GM21825 (cell line): ENCODE data around the gene SERPIND1.
"Not testable (repeated sequence)": the region's sequence is repeated elsewhere in the genome, so short reads cannot be mapped to it uniquely, and the experiment has no call there.

Experiments used
- ATAC-seq: cut with Tn5 transposase; IDR thresholded peaks from one replicate; pipeline ENCODE4 v1.9.1; 2021; ENCODE audit warnings: mild to moderate bottlenecking, moderate library complexity; ENCODE audit not compliant: unreplicated experiment

The SERPIND1 gene, protein sequence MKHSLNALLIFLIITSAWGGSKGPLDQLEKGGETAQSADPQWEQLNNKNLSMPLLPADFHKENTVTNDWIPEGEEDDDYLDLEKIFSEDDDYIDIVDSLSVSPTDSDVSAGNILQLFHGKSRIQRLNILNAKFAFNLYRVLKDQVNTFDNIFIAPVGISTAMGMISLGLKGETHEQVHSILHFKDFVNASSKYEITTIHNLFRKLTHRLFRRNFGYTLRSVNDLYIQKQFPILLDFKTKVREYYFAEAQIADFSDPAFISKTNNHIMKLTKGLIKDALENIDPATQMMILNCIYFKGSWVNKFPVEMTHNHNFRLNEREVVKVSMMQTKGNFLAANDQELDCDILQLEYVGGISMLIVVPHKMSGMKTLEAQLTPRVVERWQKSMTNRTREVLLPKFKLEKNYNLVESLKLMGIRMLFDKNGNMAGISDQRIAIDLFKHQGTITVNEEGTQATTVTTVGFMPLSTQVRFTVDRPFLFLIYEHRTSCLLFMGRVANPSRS

DNA sequence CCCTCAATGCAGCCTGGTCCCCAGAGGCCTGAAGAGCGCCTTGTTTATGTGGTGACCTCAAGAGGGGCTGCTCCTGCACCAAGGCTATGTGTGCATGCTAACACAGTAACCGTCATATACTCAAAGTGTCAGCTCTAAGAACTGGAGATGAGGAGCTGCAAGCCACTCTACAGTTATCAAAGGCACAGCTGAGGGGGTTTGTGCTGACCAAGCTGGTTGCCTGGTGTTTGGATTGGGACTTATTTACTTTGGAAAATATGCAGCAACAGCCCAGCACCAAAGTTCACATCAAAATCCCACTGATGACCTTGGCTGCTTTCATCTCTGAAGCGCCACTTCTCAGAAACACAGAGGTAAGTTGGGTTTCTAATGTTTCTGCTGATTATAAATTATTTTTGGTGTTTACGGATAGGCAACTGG, at the start of gene SERPIND1:
Gene SERPIND1 (plus strand): TSS at position 321 of the 420 bp plus-strand sequence. CDS start 5,200 bp downstream, outside the sequence.
- no peak for ATAC-seq

DNA sequence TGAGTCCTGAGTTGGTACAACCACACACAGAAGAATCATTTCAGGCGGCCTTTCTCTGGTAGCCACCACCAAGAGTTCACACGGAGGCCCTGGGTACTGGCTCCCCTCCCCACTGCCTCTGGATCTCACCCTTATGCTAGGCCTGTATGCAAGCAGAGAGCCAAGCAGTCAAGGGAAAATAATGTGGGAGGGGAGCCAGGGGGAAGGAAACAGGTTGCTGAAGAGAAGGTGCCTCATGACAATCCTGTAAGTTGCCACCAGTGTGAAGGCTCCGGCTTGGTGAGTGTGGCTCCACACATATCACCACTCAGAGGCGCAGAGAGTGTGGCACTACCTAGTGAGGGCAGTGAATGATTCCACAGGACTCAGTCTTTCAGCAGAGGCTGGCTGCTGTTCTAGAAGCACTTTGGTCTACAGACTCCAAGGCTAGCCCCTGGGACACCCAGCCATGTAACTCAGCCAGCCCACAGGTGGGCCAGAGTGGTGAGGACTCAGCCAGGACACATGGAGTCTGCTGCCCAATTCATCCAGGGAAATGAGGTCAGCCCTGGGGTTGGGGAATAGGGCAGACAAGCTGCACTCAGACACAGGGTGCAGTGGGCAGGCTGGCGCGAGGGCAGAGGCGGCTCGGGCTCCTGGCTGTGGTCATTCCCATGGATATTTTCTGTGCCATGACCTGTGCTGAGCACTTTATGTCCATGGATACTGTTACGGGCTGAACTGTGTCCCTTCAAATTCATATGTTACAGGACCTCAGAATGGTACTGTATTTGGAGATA, 49.0 kb upstream of the SERPIND1 start:
- ATAC-seq = no peak

DNA sequence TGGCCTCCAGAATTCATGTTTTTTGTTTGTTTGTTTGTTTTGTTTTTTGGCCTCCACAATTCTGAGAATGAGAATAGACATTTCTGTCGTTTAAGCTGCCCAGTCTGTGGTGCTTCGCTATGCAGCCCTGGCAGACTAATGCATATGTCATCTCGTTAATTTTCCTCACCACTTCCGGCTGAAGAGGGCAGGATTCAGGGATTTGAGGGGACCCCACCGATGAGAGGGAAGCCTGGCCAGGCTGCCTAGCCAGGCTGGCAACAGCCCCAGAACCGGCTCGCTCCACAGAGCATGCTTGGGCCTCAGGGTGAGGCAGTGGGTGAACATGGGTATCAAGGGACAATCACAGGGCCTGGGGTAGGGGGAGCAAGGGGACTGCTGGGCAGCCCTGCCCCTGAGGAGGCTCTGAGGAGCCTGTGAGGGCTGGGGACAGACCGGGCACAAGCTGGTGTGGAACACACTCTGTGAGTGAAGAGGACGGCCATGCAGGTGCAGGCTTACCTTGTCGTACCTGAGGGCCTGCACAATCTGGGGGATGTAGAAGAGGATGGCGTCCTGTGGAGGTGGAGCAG, 47.8 kb upstream of the SERPIND1 start:
- ATAC-seq = no peak

DNA sequence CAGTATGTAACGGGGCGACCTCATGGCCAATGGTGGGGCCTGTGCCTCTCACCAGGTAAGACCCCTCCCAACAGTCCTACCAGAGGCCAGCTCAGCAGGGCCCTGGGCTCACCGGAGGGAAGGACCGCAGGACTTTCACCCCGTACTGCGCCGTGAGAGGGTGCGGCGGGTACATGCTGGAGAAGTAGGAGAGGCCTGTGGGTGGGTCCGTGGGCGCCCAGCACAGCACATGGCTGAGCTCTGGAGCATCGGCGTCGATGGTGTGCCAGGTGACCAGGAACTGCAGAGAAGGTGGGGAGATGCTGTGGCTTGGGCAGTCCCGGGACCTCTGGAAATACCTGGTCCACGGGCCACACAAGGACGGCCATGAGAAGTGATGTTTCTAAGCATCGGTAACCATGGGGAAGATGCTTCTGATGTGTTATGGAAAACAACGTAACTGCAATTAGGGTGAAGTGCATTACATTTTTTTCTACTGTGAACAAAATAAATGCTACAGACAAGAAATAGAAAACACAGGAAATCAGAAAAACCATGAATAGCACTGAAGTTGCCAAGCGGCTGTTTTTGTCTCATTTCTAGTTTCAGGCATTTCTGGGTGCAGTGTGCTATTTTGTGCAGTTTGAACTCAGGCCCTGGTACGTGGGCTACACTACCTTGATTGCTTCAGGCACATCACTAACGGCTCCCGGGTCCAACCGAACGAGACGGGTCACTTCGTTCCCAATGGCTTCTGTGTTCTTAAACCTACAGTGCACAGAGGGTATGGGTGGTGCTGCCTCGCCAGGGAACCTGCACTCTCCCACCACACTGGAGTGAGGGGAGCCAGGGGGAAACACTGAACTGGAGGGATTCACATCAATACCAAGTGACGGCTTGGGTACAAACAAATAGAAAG, 46.5 kb upstream of the SERPIND1 start:
- no peak for ATAC-seq

DNA sequence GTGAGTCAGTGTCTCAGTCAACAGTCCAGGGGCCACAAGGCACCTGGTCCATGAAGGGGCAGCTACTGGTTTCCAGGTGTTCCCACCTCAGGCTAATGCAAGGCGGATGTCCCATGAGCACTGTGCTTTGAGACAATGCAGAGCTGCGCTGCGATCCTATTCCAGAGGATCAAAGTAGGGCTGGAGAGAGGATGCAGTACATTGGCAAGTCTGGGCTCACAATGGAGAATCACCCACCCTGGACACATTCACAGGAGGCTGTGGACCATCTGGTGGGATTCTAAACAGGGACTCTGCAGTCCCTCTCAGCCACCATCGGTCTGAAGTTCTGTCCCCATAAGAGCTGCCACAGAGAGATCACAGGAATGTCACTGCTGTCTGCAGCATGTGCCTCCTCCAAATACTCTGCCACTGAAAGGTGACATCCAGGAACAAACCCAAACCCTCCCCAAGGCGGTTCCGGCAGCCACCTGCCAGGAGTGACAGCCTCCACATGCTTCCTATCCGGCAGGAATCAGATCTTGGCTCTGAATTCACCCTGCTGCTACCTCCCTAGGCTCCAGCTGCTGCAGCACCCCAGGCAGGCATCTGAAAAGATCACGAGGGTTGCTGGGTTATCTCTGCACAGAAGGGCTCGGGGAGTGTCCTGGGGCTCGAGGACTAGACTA, 45.3 kb upstream of the SERPIND1 start:
- ATAC-seq = no peak

DNA sequence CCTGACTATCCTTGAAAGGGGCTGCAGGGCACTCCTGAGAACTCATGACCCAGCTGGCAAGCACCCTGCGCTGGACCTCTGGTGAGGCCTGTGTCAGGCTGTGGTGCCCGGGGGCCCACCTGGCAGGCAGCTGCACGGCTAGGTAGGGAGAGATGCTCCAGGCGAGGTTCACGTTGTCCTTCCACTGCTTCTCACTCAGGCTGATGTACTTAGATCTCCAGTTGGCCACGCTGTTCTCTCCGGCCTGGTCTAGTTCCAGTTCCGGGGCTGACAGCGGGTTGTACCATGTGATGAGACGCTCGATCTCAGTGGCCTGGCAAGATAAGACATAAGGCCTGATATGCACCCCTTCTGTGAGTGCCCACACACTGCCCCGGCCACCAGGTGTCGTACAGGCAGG, 44.7 kb upstream of the SERPIND1 start:
- no peak for ATAC-seq

DNA sequence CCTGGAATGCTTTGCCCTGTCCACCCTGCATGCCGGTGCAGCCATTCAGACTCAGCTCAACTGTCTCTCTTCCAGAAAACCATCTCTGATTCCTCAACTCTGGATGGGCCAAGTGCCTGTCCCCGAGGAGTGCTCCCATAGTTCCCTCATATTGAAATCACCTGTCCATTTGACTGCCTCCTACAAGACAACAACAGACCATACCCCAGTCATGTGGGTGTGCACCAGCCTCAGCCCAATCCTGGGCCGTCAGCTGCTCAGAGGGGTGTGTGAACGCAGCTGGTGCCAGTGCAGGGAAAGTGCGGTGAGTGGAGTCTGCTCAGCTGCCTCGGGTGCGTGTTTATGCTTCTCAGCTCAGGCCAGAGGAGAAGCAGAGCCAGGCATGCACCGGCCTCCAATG, 41.5 kb upstream of the SERPIND1 start:
- ATAC-seq = not testable (repeated sequence)

DNA sequence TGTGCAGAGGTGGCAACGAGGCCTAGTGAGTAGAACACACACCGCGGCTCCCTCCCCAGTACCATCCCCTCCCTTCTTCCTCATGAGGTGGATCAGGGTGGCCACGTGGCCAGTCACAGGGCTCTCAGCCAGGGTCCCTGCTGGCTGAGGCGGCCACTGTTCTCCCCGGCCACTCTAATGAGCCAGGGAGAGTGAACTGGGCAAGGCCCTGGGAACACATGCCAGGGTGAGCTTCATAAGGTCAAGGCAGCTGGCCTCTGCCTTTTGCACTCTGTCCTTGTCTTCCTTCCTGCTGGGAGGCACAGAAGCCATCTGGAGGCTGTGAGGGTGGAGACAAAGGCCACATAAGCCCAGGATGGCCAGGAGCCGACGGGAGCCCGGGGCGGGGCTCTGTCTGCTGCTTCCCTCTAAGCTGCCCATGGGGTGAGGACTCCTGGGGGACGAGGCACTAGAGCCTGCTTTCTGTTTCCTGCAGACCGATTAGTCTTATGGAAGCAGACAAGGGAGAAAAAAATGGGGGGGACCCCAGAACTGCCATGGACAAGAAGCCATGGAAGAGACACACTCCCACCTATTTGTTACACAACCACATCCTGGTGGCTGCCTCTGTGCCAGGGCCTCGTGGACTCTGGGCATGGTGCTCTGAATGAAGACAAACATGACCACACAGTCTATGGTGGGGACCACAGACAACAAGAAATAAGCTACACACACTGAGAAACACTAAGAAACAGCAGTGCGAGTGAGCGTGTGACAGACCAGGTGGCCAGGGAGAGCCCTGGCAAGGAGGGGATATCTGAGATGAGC, 38.4 kb upstream of the SERPIND1 start:
- ATAC-seq = not testable (repeated sequence)

DNA sequence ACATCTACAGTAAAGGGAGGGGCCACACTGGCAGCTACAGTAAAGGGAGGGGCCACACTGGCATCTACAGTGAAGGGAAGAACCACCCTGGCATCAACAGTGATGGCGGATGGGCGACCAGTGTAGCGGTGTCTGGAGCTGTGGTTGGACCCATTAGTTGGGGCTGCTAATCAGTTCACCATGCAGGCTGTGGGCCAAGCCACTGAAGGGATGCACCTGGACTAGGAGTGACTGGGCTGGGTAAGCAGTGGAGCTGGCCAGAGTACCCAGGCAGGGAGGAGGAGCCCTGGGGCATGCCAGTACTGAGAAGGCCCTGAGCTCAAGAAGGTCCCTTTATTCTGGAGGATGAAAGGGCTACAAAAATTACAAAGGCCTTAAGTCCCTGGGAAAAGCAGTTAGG, 37.0 kb upstream of the SERPIND1 start:
- ATAC-seq = not testable (repeated sequence)

DNA sequence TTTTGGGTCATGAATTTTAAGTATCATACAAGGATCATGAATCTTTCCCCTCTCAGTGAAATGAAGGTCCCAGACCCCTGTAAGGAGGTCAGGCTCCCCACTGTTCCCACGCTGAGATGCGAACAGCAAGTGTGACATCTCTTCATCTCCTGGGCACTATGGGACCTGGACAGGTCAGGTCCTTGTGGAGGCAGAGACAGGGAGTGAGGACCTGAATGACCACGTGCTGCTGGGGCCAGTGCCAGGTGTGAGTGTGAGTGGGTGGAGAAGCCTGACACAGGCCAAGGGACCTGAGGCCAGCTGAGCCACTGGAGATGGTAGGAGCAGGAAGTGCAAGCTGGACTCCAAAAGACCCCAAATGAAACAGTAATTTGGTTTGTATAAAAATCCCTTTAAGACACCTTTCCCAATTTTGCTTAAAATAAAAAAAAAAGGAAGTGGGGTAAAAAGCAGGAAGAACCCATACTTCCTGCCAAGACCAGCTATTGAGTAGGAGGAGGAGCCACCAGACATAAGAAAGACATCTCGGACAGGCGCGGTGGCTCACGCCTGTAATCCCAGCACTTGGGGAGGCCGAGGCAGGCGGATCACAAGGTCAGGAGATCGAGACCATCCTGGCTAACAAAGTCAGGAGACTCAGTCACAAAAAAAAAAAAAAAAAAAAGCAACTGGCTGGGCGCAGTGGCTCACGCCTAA, 35.4 kb upstream of the SERPIND1 start:
- no peak for ATAC-seq

DNA sequence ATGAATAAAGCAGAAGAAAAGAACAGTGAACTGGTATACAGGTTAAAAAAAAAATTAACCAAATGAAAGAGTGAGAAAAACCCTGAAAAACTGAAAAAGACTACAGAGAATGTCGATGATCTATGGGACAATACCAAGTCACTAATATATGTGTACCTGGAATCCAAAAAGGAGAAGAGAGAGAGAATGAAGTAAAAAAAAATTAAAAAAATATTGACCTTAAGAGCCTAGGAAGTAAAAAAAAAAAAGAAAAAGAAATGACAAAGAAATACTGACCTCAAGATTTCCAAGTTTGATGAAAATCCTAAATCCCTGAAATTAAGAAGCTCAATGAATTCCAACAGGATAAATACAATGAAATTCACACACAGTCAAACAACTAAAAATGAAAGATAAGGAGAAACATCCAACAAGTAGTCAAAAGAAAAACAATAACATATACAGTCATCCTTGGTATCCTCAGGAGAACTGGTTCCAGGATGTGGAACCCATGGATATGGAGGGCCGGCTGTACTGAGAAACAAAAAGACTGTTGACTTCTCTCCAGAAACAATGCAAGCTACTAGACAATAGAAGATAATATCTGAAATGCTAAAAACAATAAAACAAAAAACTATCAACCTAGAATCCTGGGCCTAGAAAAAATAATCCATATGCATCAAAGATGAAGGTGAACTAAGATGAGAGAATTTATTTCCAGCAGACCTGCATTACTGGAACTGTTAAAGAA, 33.5 kb upstream of the SERPIND1 start:
- ATAC-seq = no peak

DNA sequence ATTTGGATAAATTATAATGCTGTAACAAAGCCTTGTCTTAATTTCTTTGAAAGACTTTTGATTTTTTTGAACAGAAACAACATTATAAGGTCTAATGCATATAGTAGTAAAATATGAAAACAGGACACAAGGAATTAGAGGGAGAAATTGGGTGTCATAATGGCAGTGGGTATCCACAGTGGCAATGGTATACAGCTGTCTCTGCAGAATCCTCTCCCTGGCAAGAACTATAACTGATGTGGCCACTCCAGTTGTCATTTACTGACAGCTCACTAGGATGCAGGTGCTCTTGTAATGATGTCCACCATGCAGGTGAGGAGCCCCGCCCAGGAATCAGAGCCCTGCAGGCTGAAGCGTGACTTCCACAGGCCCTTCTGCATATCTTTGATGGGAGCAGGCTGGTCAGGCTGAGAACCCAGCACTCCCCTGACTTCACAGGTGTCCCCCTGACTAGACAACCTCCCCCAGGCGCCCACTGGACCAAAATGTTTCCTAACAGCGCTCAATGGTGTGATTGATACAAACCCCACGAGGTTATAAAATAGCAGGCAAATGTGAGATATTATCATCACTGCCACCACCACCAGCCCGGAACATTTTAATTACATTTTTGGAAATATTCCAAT, 32.8 kb upstream of the SERPIND1 start:
- ATAC-seq = no peak

DNA sequence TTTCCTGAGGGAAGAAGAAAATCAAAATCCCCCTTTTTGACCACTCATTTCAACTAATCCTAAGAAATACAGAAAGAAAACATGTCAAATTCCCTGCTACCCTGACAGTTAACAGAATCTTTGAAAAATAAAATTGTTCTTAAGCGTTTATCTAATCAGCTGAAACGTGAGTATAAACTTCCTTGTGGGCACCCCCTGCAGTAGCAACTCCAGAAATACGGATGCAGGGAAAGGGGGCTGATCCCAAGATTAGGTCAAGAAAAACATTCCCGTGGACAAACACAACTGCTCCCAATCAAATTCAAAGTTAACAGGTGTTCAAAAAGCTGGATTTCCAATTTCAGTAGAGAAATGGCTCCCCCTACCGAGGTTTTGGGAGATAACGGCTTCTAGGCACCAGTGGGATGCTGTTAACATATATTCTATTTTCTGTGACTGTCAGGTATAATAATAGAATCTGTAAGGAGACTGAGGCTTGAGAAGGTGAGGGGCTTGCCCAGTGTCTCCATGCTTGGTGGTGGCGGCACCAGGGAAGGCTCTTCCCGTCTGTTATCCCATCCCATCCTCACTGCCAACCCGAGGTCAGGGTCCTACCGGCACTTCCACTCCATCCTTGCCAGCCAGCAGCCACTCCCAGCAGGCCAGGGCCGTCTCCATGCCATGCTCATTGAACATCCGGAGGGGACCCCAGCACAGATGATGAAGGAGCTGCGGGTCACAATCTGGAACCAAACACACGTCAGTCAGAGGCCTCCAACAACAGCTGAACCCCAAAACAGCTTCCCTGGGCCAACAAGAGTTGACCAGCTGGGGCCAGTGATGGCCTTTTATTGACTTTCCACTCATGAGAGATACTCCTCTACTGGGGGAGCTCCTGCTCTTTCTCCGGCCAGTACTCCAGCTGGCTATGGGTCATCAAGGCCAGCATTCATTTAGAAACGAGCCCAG, 32.0 kb upstream of the SERPIND1 start:
- ATAC-seq = no peak

DNA sequence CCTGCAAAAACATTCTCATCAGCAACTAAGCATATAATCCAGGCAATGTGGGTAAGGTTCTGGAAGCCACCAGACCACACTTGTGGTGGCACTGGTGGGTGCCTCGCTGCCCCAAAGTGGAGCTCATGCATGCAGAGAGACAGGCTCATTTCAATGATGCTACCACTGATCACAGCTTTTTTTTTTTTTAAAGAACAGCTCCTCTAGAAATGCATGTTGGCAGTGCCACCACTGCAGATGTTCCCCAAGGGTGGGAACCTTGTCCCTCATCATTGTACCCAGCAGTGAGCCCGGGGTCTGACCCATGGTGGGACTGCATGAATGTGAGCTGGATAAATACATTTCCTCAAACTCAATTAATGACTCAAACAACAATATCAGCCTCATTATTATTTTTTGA, 31.1 kb upstream of the SERPIND1 start:
- no peak for ATAC-seq

DNA sequence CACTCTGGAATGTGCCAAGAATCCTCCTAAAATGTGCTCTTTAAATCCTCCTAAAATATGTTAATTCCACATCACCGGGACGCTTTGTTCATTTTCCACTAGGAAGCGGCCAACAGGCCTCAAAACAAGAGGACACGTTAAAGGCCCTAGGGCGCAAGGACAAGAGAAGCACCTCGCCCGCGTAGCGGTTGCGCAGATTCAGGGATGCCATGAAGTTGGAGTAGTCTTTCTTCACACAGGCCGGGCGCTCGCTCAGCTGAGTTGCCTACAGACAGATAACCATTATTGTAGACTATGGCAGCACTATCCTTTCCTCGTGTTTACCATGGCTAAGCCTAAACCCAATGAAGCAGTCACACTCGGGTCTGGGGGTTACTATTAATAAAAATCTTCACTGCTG, 29.5 kb upstream of the SERPIND1 start:
- ATAC-seq = no peak

DNA sequence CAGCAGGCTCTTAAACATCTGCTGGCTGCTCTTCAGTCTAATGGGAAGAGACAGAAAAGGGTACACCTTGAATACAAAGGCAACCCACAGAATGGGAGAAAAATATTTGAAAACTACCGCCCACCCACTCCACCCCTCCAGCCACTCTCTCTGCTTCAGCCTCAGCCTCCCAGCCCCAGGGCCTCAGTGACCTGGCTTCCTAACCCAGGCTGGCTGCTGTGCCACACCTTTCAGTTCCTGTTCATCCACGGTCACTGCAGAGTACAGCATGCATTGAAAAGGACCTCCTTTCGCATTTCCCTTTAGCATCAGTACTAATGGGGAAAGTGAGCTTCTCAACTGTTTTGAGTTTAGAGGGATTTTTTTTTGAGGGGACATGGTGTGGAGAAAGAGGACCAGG, 28.8 kb upstream of the SERPIND1 start:
- no peak for ATAC-seq
